ENCODE measurements around the gene PTH1R.

Gene PTH1R

DNA sequence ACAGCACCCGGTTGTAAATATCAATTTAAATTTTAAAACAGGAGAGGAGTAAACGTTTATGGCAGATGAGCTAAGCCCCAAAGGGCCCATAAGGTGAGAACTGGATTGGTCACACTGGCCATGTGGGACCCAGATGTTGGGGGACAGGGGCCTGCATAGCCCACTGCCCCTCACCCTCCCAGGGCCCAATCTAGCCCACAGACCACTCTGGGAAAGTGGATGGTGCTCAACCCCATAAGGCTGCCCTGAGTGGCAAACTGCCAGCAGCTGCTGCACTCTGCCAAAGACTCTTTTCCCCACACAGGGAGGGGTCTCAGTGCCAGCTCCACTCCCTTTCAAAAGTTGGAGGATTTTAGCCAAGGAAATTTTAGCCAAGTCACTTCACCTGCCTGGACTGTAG lies 56.6 kb downstream of the PTH1R start:
- DNase-seq = no peak

DNA sequence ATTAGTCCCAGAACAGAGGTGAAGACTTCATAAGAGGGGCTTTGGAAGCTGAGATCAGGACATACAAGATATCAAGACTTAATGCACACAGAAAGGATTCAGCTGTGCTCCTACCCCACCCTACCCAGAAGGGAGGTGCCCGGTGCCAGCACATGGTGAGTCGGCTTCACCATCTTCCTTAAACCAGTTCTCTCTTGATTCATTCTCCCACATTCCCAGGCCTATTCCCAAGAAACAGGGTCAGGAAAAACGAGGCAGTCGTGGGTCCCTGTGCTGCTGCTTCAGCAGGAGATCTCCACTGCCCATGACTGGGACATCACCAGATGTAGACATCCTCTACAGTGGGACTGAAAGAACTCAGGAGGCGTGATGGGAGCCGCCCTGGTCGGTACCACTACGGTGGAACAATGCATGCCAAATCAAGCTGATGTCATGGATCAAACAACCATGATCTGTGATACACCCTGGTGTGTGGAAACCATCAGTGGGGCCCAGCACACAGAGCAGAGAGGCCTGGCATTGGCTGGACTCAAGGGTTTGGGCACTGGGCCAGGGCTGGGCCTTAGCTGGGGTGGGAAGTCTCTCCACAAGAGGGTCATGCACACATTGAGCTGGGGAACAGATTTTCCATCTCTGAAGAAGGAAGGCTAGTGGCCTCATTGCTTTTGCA lies 57.1 kb downstream of the PTH1R start:
- DNase-seq = no peak

DNA sequence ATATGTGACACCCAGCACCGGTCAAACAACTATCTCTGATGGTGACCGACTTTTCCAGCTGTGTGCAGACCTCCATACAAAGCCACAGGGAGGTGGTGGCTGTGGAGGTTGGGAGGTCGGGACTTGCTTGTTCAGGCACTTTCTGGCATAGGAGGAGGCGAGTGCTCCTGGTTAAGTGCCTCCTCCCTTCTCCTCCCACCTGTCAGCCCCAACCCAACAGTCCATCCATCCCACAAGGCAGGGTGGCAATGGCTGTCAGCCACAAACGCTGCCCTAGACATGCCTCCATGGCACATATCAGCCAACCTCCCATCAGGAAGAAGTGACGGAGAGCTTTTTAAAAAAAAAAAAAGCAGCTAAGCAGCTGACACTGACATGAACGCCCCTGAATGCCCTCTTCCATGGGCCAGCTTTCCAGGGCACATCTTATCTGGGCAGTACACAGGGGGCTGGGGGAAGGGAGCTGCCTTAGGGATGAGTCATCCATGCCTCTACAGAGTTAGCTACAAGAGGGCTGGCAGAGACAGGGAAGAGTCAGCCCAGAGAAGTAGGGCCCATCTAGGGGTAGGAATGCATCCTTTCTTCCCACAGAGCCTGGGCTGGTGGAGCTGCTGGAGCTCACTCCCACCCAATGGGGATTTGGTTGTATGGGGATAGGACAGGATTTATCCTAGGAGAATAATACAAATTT lies 57.8 kb downstream of the PTH1R start:
- DNase-seq = no peak

DNA sequence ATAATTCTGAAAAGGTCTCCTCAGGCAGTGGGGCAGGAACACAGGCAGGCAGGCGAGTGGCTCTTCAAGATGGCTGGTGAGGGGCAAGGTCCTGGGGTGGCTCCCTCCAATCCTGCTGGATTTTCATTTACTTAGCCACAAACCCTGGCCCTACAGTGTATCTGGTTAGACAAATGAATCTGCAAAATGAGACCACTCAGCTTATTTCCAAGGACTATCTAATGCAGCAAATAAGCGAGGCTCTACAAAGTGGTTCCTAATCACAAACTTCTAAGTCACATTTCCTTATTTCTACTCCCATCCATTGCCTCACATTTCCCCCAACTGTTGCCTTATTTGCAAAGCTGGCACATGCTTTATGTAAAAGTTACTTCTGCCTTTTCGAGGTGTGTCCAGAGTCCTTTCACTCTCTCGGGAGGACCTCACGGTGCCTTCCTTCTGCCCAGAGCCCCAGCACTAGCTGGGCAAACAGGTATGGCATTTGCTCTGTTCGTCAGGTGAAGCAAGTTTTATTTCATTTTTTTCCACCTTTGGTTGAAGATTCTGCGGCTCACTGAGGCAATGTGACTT lies 58.6 kb downstream of the PTH1R start:
- no peak for DNase-seq

DNA sequence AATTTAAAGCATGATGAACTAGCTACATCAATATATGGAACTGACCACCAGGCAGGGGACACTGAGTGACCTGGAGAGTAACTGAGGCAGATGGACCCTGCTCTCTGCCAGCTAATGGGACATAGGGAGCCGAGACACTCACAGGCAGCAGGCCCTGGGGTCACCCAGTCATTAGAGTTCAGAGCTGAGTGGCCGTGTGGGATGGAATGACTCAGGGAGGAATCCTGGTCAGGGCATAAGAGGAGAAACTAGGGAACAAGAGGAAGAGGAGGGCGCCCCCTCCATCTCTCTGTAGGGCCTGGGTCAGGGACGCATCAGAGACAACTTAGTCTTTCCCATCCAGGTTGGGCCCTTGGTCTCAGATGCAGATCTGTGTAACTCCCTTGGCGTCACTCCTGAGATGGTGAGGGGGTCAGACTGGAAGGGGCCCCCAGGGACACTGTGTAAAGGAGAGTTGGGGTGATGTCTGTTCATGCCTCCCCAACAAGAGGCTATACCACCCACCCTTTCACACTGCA lies 59.3 kb downstream of the PTH1R start:
- no peak for DNase-seq

DNA sequence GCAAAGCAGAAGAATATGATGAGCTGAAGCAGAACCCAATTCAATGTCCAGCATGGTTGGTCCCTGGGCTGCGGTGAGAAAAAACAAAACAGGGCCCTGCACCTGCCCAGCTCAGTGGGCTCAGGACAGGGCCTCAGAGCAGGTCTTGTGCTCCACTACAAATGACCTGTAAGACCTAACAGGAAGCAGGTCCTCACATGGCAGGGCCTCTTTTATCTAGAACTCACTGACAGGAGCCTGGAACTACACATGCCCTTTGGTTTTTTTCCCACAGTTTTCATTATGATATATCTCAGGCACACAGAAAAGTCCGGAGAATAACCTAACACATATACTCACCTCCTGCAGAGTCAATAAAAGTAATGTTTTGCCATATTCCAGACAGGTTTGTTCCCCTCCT lies 60.6 kb downstream of the PTH1R start:
- no peak for DNase-seq

DNA sequence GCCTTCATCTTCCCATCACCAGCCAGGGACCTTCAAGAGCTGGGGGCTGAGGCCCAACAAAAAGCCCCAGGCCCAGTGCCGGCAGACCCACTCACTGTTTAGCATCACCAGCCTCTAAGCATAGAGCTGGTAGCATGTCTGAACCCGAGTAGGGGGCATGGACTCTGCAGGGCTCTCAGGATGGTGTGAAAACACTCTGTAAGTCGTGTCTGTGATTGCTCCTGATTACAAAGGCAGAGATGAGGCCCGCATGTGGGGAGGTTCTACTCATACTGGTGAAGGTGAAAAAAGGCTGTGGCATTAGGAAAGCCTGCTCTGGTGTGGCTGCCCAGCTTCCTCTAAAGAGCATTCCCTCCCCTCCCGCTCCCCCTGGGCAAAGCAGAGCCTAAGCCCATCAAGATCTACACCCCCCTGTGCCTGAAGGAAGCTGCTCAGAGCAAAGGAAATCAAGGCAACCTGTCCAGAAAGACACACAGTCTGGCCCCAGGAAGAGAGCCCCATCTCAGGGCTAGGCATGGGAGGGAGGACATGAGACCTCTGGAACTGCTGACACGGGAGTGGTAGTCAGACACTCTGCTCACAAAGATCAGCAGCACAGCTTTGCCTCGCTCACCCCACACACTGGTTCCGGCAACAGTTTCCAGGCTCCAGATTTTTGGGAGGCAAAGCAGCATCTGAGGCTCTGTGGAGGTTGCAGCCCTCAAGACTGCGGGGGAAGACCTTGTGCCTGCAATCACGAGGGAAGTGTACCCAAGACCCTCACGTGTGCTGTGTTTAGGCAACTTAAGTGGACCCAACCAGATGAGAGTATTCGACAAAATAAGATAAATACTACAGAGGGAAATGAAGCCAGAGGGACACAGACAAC lies 62.3 kb downstream of the PTH1R start:
- no peak for DNase-seq

DNA sequence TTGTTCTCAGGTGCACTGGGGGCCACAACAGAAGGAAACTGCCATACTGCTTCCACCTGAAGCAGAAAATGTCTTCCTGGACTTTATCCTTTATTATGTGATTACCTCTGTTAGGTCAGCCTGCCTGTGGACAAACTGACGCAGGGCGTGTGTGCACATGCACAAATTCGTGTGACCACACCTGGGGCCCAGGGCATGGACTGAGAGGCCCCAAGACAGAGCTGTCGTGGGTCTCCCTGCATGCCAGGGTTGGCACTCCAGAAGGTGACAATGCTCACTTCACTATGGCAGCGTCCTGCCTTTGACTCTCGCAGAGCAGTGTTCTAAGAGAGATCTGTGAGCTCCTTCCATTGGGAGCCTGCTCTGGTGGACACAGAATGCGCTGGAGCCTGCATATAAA lies 64.6 kb downstream of the PTH1R start:
- DNase-seq = no peak

DNA sequence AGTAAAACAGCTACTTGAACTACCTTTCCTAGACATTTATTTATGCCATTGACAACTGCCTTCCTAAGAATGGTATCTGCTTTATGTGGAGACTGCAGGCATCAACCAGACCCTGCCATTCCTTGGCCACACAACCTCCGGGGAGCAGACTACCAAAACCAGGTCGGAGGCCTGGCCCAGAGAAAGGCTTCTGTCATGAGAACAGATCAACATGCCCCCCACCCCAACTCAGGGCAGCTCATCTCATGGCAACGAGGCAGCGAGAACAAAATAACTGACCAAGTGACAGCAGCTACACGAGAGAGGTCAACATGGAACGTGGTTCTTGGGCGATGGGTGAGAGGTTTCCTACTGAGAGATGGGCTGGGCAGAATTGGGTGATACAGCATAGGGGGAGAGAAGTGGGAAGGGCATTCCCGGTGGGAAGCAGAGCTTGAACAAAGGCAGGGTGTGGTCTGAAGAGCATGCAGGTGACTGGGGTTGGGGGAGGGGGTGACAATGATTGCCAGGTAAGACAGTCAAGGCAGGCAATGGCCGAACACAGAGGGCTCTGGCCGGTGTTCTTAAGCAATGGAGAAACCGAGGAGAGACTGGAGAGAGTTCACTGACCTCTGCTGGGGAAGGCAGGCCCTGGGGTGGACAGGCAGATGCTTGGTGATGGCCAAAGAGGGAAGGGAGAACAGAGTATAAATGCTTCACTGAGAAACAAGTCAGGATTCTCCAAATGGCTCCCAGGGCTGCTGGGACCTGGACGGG lies 65.1 kb downstream of the PTH1R start:
- no peak for DNase-seq

DNA sequence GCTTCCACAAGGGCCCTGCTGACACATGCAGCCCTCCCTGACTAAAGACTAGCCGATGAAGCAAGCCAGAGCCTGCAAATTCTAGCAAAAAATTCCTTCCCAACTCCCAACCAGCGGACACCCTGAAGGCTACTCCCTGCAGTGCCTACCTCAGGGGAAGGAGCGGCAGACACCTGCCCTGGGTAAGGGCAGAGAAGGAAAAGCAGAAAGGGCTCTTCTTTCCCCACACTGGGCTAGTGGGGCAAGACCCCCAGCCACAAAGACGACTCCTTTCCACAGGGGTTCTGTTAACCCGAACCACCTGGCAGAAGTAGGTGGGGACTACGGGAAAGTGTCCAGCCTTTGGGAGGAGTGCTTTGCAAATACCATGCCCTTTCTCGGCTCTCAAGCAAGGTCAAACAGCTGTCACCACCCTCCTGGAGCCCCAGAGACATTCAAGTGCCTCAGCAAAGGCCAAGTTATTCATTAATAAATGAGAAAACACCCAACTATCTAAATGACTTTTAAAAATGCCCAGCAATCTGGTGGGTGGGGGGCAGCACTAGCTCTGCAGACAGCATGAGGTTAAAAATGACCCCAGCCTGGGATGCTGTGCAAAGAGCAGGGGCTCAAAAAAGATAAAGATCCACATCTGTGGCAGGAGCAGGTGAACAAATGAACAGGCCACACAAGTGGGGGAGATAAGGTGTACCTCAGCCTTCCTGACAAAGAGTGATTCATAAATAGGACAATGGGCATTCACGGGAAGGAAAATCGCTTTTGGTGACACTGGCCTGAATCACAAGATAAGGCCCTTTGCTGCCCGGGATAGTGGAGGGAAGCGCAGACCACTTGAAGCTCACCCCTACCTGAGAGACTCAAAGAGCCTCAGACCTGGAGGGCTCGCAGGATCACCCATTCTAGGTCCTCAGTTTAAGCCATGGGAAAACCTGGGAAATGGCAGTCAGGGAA lies 66.0 kb downstream of the PTH1R start:
- DNase-seq = no peak

DNA sequence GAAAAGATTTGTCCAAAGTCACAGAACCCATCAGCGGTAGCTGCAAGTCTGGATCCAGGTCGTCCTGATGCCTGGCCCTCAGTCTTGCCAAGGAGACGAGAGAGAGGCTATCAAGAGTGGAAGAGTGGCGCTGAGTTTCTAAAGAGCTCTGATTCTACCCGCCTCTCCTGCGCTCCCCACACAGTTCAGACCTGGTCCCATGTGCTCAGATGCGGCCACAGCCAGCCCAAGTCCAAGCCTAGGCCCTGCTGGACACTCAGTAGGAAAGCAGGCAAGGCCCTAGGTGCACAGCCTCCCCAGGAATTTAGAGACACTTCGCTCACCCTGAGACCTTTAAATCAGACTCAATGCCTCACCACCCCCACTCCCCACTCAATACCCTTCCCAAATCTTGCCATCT lies 66.7 kb downstream of the PTH1R start:
- DNase-seq = no peak

DNA sequence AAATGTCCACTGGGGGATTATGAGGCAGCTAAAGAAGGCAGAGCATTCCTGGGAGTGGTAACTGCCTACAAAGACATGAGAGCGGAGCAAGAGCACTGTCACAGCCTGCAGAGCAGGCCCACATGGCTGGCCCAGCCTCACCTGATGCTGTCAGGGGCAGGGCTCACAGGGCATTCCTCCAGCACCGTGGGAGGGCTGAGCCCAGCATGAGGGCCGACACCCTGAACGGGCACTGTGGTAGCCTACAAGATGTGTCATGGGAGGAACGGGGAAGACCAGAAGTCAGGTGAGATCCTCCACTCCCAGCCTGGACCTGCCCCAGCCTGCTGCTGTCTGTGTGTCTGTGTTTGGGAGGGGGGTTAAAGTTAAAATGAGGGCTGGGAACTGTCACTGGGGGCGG lies 68.9 kb downstream of the PTH1R start:
- DNase-seq = no peak

DNA sequence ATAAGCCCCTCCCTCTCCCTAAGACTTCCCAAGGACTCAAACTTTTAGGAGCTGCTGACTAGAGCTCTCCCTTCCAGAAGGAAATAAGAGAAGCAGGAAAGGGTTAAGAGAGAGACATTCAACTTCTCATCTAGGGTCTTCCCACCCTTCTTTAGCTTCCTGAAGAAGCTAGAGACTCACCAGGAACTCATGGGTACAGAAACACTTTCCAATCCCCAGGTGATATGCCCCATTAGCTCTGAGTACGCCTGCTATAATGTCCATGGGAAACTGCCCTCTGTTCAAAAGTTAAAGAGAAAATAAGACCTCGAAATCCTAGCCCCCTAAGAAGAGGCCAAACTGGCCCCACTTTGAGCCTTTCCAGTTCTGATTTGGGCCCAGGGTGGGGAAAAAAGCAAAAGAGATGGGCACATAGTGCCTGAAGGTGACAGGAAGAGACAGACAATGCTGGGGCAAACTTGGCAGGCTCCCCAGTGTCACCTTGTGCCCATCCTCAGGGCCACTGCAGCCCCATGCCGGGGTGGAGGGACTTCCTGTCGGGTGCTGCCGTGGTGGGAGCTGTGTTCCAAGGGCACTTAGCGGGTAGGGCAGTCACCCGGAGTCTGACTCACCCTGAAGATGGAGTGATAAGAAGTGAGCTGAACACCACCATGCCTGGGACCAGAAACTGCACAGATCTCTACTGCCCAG lies 69.5 kb downstream of the PTH1R start:
- no peak for DNase-seq

DNA sequence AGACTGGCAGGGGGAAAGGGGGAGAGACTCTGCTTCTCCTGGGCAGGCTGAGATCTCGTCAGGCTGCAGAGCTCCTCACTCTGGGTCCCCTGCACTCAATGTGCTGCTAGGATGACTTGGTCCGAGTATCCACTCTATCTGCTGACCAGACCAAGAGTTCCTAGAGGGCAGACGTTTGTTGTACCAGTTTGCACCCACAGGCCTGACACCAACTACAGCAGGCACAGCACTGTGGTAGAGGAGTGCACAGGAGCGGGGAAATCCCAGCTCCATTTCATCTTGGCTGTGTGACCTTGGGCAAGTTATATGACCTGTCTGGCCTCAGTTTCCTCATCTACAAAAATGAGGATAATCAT lies 70.0 kb downstream of the PTH1R start:
- DNase-seq = no peak

DNA sequence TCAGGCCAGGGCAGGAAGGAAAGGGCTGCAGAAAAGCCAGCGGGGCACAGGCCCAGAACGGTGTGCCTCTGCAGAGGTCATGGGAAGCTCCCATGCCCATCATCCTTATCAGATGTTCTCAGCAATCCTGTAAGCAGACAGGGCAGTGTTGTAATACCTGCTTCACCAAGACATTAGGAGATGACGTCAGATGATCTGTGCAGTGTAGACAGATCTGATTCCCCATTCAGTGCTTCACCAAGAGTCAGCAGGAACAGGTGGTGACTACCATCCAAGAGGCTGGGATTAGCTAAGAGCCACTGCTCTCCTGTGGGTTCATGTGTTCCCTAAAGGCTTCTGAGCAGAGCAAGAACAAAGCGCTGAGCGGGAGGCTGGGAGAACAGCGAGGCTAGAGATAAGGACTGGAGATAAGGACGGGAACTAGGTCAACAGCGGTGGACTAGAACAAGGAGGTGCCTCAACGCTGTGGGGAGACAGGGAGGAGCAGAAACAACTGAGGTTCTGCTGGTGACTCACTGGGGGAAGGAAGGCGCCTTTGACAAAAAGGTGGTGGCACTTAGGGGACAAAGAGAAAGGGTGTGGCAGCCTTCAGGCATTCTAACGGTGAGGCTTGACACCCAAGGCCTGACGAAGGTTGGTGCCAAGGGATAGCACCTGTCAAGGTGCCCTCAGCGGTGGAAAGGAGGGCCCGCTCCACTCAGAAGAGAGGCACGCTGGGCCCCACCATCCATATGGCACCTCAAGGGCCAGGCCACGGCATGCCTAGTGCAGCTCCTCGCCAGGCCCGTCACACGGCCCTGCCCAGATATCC lies 70.7 kb downstream of the PTH1R start:
- peak; percentile 43 to 85 for DNase-seq

DNA sequence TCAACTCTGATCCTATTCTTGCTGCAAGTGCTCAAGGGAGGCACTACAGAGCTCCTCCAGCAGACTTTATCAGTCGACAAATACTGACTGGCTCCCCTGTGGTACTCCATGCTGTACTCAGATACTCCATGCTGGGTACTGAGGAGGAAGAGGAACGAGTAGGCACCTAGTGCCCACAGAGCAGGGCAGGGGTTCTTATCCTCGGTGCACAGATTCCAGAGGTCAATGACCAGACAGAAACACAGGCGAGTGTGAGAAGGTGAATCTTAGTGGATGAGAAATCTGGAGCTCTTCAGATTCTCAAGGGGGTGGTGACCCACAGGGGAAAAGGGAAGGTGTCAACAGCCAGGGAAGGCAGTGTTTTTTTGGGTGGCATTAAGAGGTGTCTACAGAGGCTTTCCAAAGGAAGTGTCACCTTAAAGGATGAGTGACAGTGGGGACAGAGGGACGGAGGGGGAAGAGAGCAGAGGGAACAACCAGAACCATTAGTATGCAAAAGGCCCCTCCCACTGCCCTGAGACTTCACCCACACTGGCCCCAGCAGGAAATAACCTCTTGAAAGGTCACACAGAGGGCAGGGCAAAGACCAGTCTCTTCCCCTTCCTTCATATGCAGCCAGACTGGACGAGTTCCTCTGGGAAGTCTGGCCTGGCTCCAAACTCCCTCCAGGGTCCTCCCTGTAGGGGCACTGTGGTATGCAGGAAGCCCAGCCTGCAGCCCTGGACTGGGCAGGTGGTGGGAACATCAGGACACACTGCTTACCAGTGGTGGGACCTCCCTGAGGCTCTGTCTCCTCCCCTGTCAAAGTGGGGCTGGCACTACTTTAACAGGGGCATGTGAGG lies 71.5 kb downstream of the PTH1R start:
- DNase-seq = peak in 1 of 2 experiments; percentile 5

DNA sequence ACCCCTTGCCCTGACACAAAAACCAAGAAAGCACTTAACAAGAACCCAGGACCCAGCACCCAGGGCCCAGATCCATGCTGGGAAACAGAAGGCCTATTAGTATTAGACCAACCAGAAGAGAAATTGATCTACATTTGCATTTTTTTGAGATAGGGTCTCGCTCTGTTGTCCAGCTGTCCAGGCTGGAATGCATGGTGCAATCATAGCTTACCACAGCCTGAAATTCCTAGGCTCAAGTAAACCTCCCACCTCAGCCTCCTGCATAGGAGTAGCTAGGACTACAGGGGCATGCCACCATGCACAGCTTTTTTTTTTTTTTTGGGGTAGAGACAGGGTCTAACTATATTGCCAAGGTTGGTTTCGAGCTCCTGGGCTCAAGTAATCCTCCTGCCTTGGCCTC lies 72.7 kb downstream of the PTH1R start:
- DNase-seq = no peak

DNA sequence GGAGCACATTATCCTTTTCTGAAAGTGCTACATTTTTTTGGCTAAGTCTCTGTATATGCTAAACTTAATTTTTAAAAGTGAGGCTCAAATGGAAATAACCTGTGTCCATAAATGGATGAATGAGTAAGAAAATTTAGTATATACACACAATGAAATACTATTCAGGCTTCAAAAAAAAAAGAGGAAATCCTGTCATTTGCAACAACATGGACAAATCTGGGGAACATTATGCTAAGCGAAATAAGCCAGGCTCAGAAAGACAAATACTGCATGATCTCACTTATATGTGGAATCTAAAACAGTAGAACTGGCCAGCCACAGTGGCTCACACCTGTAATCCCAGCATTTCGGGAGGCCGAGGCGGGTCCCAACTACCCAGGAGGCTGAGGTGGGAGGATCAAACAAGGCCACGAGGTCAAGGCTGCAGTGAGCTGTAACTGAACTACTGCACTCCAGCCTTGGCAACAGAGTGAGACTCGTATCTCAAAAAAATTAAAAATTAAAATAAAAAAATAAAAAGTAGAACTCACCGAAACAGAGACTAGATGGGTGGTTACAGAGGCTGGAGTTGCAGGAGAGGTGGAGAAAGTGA lies 73.2 kb downstream of the PTH1R start:
- no peak for DNase-seq

DNA sequence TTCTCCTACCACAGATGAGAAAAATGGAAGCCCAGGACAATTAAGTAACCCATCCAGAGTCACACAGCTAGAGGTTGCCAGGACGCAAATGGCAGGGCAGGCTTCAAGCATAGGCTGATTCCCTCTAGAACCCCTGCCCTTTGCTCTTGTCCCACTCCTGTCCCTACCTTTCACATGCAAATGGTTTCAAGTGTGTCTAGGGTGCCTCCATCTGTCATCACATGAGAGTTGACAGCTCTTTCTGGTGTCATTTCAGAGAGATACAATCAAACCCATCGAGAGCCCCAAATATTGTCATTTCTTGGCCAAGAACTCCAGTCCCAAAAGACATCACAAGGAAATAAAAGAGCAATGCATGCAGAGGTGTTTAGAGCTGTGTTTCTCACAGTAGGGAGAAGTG lies 75.3 kb downstream of the PTH1R start:
- DNase-seq = no peak

Data from NCI-H524 (cell line).